ENCODE results near the gene TACC2. TPM values are rescaled to one million over a fixed set of nuclear protein-coding genes. Genes with fewer than 3 reads are reported as not detected.

The TACC2 gene
- total RNA-seq, 1 experiment from 2014 or later: 89.0 TPM

GRCh38 chr10:122255509-122256301, 266.7 kb downstream of the TACC2 start:
- H3K27ac Mint-ChIP-seq (ENCODE audit: low read depth, unreplicated experiment): peak overlapping the region; percentile 35
- TF ChIP-seq CTCF (IDR thresholded peaks at IDR 0.05; ENCODE audit: unreplicated experiment): no peak

GRCh38 chr10:122257041-122257440, 268.1 kb downstream of the TACC2 start:
- Mint-ChIP-seq H3K4me1 (ENCODE audit: insufficient read depth, unreplicated experiment) (peaks cover 4% of the 10 kb centered on the region), H3K4me3 (ENCODE audit: unreplicated experiment) (no peak overlapping the region), H3K36me3 (ENCODE audit: insufficient read depth, unreplicated experiment) (peaks cover 90% of the 10 kb centered on the region), H3K27me3 (ENCODE audit: insufficient read depth, unreplicated experiment) (no peaks in the 10 kb centered on the region), H3K9me3 (ENCODE audit: unreplicated experiment) (no peaks in the 10 kb centered on the region), H3K27ac (ENCODE audit: low read depth, unreplicated experiment) (no peak overlapping the region)
- intact Hi-C loops (cut with micrococcal nuclease): no loop called here
- no peak for TF ChIP-seq CTCF (IDR thresholded peaks at IDR 0.05; ENCODE audit: unreplicated experiment)
- DNase-seq (ENCODE audit: unreplicated experiment): no peak
- no TSS peak for BruUV-seq (replicated peaks)
- ChIA-PET CTCF (interaction anchor here (0.7 to 4.2 kb wide), 2 partner anchors 11 to 165 kb away, joined by 3 to 26 read pairs; no protein-coding TSS in a partner anchor), POLR2A (no interaction called here)

More at GRCh38 chr10:122255509-122256301, 266.7 kb downstream of the TACC2 start:
- no peak overlapping the region for H3K4me3 Mint-ChIP-seq (ENCODE audit: unreplicated experiment)
- H3K36me3 Mint-ChIP-seq (ENCODE audit: insufficient read depth, unreplicated experiment): peaks cover 95% of the 10 kb centered on the region
- CTCF ChIA-PET: interaction anchor here (0.6 to 4.2 kb wide), 3 partner anchors 13 to 178 kb away, joined by 3 to 26 read pairs (median 3); no protein-coding TSS in a partner anchor
- DNase-seq (ENCODE audit: unreplicated experiment): no peak
- H3K9me3 Mint-ChIP-seq (ENCODE audit: unreplicated experiment): no peaks in the 10 kb centered on the region
- no peaks in the 10 kb centered on the region for H3K27me3 Mint-ChIP-seq (ENCODE audit: insufficient read depth, unreplicated experiment)
- peaks cover 4% of the 10 kb centered on the region for H3K4me1 Mint-ChIP-seq (ENCODE audit: insufficient read depth, unreplicated experiment)
- no TSS peak for BruUV-seq (replicated peaks)
- intact Hi-C loops (cut with micrococcal nuclease): no loop called here
- POLR2A ChIA-PET: no interaction called here

- Mint-ChIP-seq H3K27me3 (ENCODE audit: insufficient read depth, unreplicated experiment) (no peaks in the 10 kb centered on the region), H3K4me3 (ENCODE audit: unreplicated experiment) (no peak overlapping the region), H3K36me3 (ENCODE audit: insufficient read depth, unreplicated experiment) (peaks cover 84% of the 10 kb centered on the region), H3K4me1 (ENCODE audit: insufficient read depth, unreplicated experiment) (peaks cover 6% of the 10 kb centered on the region), H3K9me3 (ENCODE audit: unreplicated experiment) (peaks cover 5% of the 10 kb centered on the region), H3K27ac (ENCODE audit: low read depth, unreplicated experiment) (peak overlapping the region; percentile 27)
- TF ChIP-seq CTCF (IDR thresholded peaks at IDR 0.05; ENCODE audit: unreplicated experiment): no peak
- CTCF ChIA-PET: interaction anchor here (0.6 to 4.2 kb wide), 2 partner anchors 10 to 1432 kb away, joined by 3 to 26 read pairs; no protein-coding TSS in a partner anchor
- POLR2A ChIA-PET: interaction anchor here (0.6 kb wide), 1 partner anchor 400 kb away, joined by 3 read pairs; no protein-coding TSS in a partner anchor
- no TSS peak for BruUV-seq (replicated peaks)
- intact Hi-C loops (cut with micrococcal nuclease): no loop called here
- no peak for DNase-seq (ENCODE audit: unreplicated experiment)
Observed at GRCh38 chr10:122258136-122259074, 269.4 kb downstream of the TACC2 start.

DNA sequence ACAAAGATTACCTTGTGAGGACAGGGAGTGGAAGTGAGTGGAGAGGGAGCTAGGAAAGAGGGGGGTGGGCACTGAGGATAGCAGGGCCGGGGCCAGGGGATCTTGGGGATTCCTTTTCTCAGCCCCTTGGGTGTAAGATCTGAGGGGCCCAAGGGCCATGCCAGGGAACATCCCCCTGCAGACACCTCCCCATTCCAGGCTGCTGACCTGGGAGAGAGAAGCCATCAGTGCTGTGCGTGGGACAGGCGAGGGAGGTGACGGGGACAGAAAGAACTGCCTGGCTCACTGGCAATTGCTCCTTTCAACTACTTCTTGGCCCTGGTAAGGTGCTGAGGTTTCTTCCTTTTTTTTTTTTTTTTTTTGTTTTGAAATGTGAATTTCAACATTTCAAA, 270.1 kb downstream of the TACC2 start:
- no TSS peak for BruUV-seq (replicated peaks)
- CTCF ChIA-PET: interaction anchor here (4.2 kb wide), 1 partner anchor 9 kb away, joined by 26 read pairs; no protein-coding TSS in a partner anchor
- POLR2A ChIA-PET: interaction anchor here (0.6 kb wide), 1 partner anchor 400 kb away, joined by 3 read pairs; no protein-coding TSS in a partner anchor
- Mint-ChIP-seq H3K27me3 (ENCODE audit: insufficient read depth, unreplicated experiment) (no peaks in the 10 kb centered on the region), H3K4me3 (ENCODE audit: unreplicated experiment) (no peak overlapping the region), H3K27ac (ENCODE audit: low read depth, unreplicated experiment) (peak overlapping the region; percentile 27), H3K36me3 (ENCODE audit: insufficient read depth, unreplicated experiment) (peaks cover 84% of the 10 kb centered on the region), H3K9me3 (ENCODE audit: unreplicated experiment) (peaks cover 12% of the 10 kb centered on the region), H3K4me1 (ENCODE audit: insufficient read depth, unreplicated experiment) (peaks cover 13% of the 10 kb centered on the region)
- no peak for DNase-seq (ENCODE audit: unreplicated experiment)
- intact Hi-C loops (cut with micrococcal nuclease): no loop called here
- no peak for TF ChIP-seq CTCF (IDR thresholded peaks at IDR 0.05; ENCODE audit: unreplicated experiment)

Measured in MCF 10A (cell line).